Activated naive CD8-positive, alpha-beta T cell (primary cell): ENCODE results near the gene MCF2.
"Not testable (repeated sequence)": the region's sequence is repeated elsewhere in the genome, so short reads cannot be mapped to it uniquely, and the experiment has no call there.

Experiments used
- H3K27ac Mint-ChIP-seq: one replicate; pipeline ENCODE4 v1.8.0; 2021; ENCODE audit warnings: mixed read lengths
- H3K27me3 Mint-ChIP-seq: one replicate; pipeline ENCODE4 v1.8.0; 2021; ENCODE audit warnings: mixed read lengths
- H3K36me3 Mint-ChIP-seq: one replicate; pipeline ENCODE4 v1.8.0; 2021; ENCODE audit warnings: mixed read lengths
- H3K4me1 Mint-ChIP-seq: one replicate; pipeline ENCODE4 v1.8.0; 2021; ENCODE audit warnings: low read depth, mixed read lengths
- H3K4me3 Mint-ChIP-seq: one replicate; pipeline ENCODE4 v1.8.0; 2021; ENCODE audit warnings: mild to moderate bottlenecking, mixed read lengths
- H3K9me3 Mint-ChIP-seq: one replicate; pipeline ENCODE4 v1.8.0; 2021; ENCODE audit warnings: low read depth, mixed read lengths

The MCF2 gene

GRCh38 chrX:139685175-139685574 lies 22.8 kb downstream of the MCF2 start:
- H3K36me3 Mint-ChIP-seq, H3K27ac Mint-ChIP-seq, H3K9me3 Mint-ChIP-seq, H3K4me3 Mint-ChIP-seq, H3K4me1 Mint-ChIP-seq, H3K27me3 Mint-ChIP-seq: not testable (repeated sequence)

- no peaks in the 10 kb centered on the region for H3K9me3 Mint-ChIP-seq
- H3K36me3 Mint-ChIP-seq = peaks cover 8% of the 10 kb centered on the region
- H3K4me1 Mint-ChIP-seq = no peaks in the 10 kb centered on the region
- H3K4me3 Mint-ChIP-seq = no peak overlapping the region
- H3K27ac Mint-ChIP-seq = no peak overlapping the region
- H3K27me3 Mint-ChIP-seq = no peaks in the 10 kb centered on the region
Measured at GRCh38 chrX:139680356-139680755, 27.6 kb downstream of the MCF2 start.

- Mint-ChIP-seq H3K36me3 (peaks cover 6% of the 10 kb centered on the region), H3K9me3 (no peaks in the 10 kb centered on the region), H3K4me1 (no peaks in the 10 kb centered on the region), H3K27me3 (no peaks in the 10 kb centered on the region), H3K4me3 (no peak overlapping the region), H3K27ac (no peak overlapping the region)
Measured at GRCh38 chrX:139647597-139647996, 60.4 kb downstream of the MCF2 start.

GRCh38 chrX:139642241-139642927 lies 65.6 kb downstream of the MCF2 start:
- Mint-ChIP-seq H3K4me3 (no peak overlapping the region), H3K4me1 (no peaks in the 10 kb centered on the region), H3K36me3 (peaks cover 7% of the 10 kb centered on the region), H3K9me3 (no peaks in the 10 kb centered on the region), H3K27me3 (no peaks in the 10 kb centered on the region), H3K27ac (no peak overlapping the region)

- H3K36me3 Mint-ChIP-seq = peaks cover 2% of the 10 kb centered on the region
- no peaks in the 10 kb centered on the region for H3K4me1 Mint-ChIP-seq
- no peaks in the 10 kb centered on the region for H3K9me3 Mint-ChIP-seq
Measured at GRCh38 chrX:139640259-139640658, 67.7 kb downstream of the MCF2 start.

GRCh38 chrX:139639253-139639652 lies 68.7 kb downstream of the MCF2 start:
- H3K4me3 Mint-ChIP-seq = no peak overlapping the region
- no peaks in the 10 kb centered on the region for H3K4me1 Mint-ChIP-seq
- no peaks in the 10 kb centered on the region for H3K27me3 Mint-ChIP-seq
- no peaks in the 10 kb centered on the region for H3K9me3 Mint-ChIP-seq
- H3K36me3 Mint-ChIP-seq = peaks cover 2% of the 10 kb centered on the region
- H3K27ac Mint-ChIP-seq = no peak overlapping the region

More at GRCh38 chrX:139640259-139640658, 67.7 kb downstream of the MCF2 start:
- no peak overlapping the region for H3K4me3 Mint-ChIP-seq
- H3K27ac Mint-ChIP-seq = no peak overlapping the region
- H3K27me3 Mint-ChIP-seq = no peaks in the 10 kb centered on the region

GRCh38 chrX:139600105-139600504 lies 107.9 kb downstream of the MCF2 start:
- H3K36me3 Mint-ChIP-seq = peaks cover 6% of the 10 kb centered on the region
- no peak overlapping the region for H3K27ac Mint-ChIP-seq
- H3K27me3 Mint-ChIP-seq = no peaks in the 10 kb centered on the region
- H3K4me3 Mint-ChIP-seq = no peak overlapping the region
- H3K4me1 Mint-ChIP-seq = no peaks in the 10 kb centered on the region
- H3K9me3 Mint-ChIP-seq = peaks cover 3% of the 10 kb centered on the region

- no peaks in the 10 kb centered on the region for H3K27me3 Mint-ChIP-seq
- peaks cover 3% of the 10 kb centered on the region for H3K9me3 Mint-ChIP-seq
- H3K36me3 Mint-ChIP-seq = peaks cover 6% of the 10 kb centered on the region
- no peak overlapping the region for H3K27ac Mint-ChIP-seq
- H3K4me3 Mint-ChIP-seq = no peak overlapping the region
- no peaks in the 10 kb centered on the region for H3K4me1 Mint-ChIP-seq
Measured at GRCh38 chrX:139596068-139596467, 111.9 kb downstream of the MCF2 start.

GRCh38 chrX:139585613-139586012 lies 122.4 kb downstream of the MCF2 start:
- H3K9me3 Mint-ChIP-seq = no peaks in the 10 kb centered on the region
- H3K36me3 Mint-ChIP-seq = peaks cover 6% of the 10 kb centered on the region
- no peaks in the 10 kb centered on the region for H3K27me3 Mint-ChIP-seq
- H3K4me3 Mint-ChIP-seq = no peak overlapping the region
- no peak overlapping the region for H3K27ac Mint-ChIP-seq
- no peaks in the 10 kb centered on the region for H3K4me1 Mint-ChIP-seq

- Mint-ChIP-seq H3K27me3 (no peaks in the 10 kb centered on the region), H3K9me3 (no peaks in the 10 kb centered on the region), H3K36me3 (peaks cover 3% of the 10 kb centered on the region), H3K27ac (no peak overlapping the region), H3K4me3 (no peak overlapping the region), H3K4me1 (no peaks in the 10 kb centered on the region)
Measured at GRCh38 chrX:139581068-139581467, 126.9 kb downstream of the MCF2 start.

GRCh38 chrX:139566981-139567380 lies 141.0 kb downstream of the MCF2 start:
- Mint-ChIP-seq H3K9me3 (no peaks in the 10 kb centered on the region), H3K27ac (no peak overlapping the region), H3K4me3 (no peak overlapping the region), H3K36me3 (no peaks in the 10 kb centered on the region), H3K4me1 (no peaks in the 10 kb centered on the region), H3K27me3 (no peaks in the 10 kb centered on the region)

- no peak overlapping the region for H3K4me3 Mint-ChIP-seq
- no peaks in the 10 kb centered on the region for H3K9me3 Mint-ChIP-seq
- no peaks in the 10 kb centered on the region for H3K36me3 Mint-ChIP-seq
- H3K27ac Mint-ChIP-seq = no peak overlapping the region
- no peaks in the 10 kb centered on the region for H3K27me3 Mint-ChIP-seq
- no peaks in the 10 kb centered on the region for H3K4me1 Mint-ChIP-seq
Measured at GRCh38 chrX:139563251-139563650, 144.7 kb downstream of the MCF2 start.

- Mint-ChIP-seq H3K4me3 (no peak overlapping the region), H3K9me3 (no peaks in the 10 kb centered on the region), H3K4me1 (no peaks in the 10 kb centered on the region), H3K27ac (no peak overlapping the region), H3K27me3 (peaks cover 3% of the 10 kb centered on the region), H3K36me3 (no peaks in the 10 kb centered on the region)
Measured at GRCh38 chrX:139560221-139560620, 147.7 kb downstream of the MCF2 start.

GRCh38 chrX:139559383-139560042 lies 148.5 kb downstream of the MCF2 start:
- Mint-ChIP-seq H3K36me3 (no peaks in the 10 kb centered on the region), H3K27ac (no peak overlapping the region)

GRCh38 chrX:139554991-139555675 lies 152.8 kb downstream of the MCF2 start:
- no peak overlapping the region for H3K4me3 Mint-ChIP-seq
- H3K4me1 Mint-ChIP-seq = peaks cover 12% of the 10 kb centered on the region
- H3K36me3 Mint-ChIP-seq = no peaks in the 10 kb centered on the region
- H3K27ac Mint-ChIP-seq = no peak overlapping the region
- H3K27me3 Mint-ChIP-seq = peaks cover 5% of the 10 kb centered on the region
- no peaks in the 10 kb centered on the region for H3K9me3 Mint-ChIP-seq

More at GRCh38 chrX:139559383-139560042, 148.5 kb downstream of the MCF2 start:
- Mint-ChIP-seq H3K9me3 (no peaks in the 10 kb centered on the region), H3K27me3 (peaks cover 3% of the 10 kb centered on the region), H3K4me3 (no peak overlapping the region), H3K4me1 (peaks cover 4% of the 10 kb centered on the region)
